Endothelial cell of umbilical vein (primary cell): ENCODE measurements around the gene ADCY5. TPM values are rescaled to one million over a fixed set of nuclear protein-coding genes. Genes with fewer than 3 reads are reported as not detected.

Source experiments
- BruUV-seq: library from RNA; stranded (reverse); fragments of 400-500 nt; replicated peaks from 2 replicates; lab custom pipeline; 2021; lab: Mats Ljungman, UMichigan
- CTCF ChIA-PET: fragments of 300-600, 350-600 bp; sonication (Branson Sonifier 250); formaldehyde crosslinking; loops from one replicate; lab custom pipeline; 2021; ENCODE audit warnings: antibody characterized with exemption, inconsistent platforms; lab: Charles Lee
- POLR2A ChIA-PET: fragments of 300-600, 350-600 bp; sonication (Branson Sonifier 250); formaldehyde crosslinking; loops from one replicate; lab custom pipeline; 2021; ENCODE audit warnings: antibody characterized with exemption, inconsistent platforms; lab: Charles Lee
- DNase-seq: peaks from one replicate; pipeline ENCODE4 v3.0.0-alpha.2; 2011; ENCODE audit warnings: low read depth, low spot score
- FAIRE-seq: peaks from 2 replicates; lab custom pipeline; 2011; peaks lifted over from hg19 to GRCh38; lab: Jason Lieb, UNC
- H2AFZ ChIP-seq: 2 replicates; pipeline ENCODE4 v1.6.0; 2012; ENCODE audit warnings: low read depth, low read length, control low read depth, inconsistent platforms
- H3K27ac ChIP-seq: 2 replicates; pipeline ENCODE4 v1.5.1; 2011; ENCODE audit warnings: low read depth, mild to moderate bottlenecking, control low read depth, low read length, moderate library complexity; ENCODE audit not compliant: insufficient read depth
- H3K27me3 ChIP-seq, 2 experiments: 2 replicates each; pipeline versions ENCODE4 v1.6.0 to v1.6.1; 2011; ENCODE audit warnings: low read length in 2 of 2, mixed read lengths in 1 of 2; ENCODE audit not compliant: control insufficient read depth in 2 of 2, insufficient read depth in 2 of 2
- H3K36me3 ChIP-seq, 2 experiments: 2 replicates in 1 of 2; 3 replicates in 1 of 2; pipeline ENCODE4 v1.5.1; 2011; ENCODE audit warnings: low read length in 2 of 2, mild to moderate bottlenecking in 1 of 2, moderate library complexity in 1 of 2; ENCODE audit not compliant: control insufficient read depth in 2 of 2, insufficient read depth in 2 of 2; ENCODE audit errors: extremely low read depth in 1 of 2
- H3K4me1 ChIP-seq: 3 replicates; pipeline ENCODE4 v1.5.1; 2011; ENCODE audit warnings: mild to moderate bottlenecking, low read length; ENCODE audit not compliant: control insufficient read depth, insufficient read depth; ENCODE audit errors: extremely low read depth
- H3K4me2 ChIP-seq: 2 replicates; pipeline ENCODE4 v1.6.1; 2011; ENCODE audit warnings: low read length, control low read depth, mixed read lengths; ENCODE audit not compliant: insufficient read depth
- H3K4me3 ChIP-seq, 3 experiments: fragments of 200-600 bp in 1 of 3; sonication (generic), shearing (Covaris generic) in 1 of 3; replicated peaks in 1 of 3; 2 replicates each; pipeline ENCODE4 v1.5.1; 2011 to 2016; ENCODE audit warnings: control low read depth in 3 of 3, low read length in 3 of 3, mild to moderate bottlenecking in 2 of 3, inconsistent platforms in 1 of 3, low read depth in 1 of 3, moderate library complexity in 1 of 3; ENCODE audit not compliant: insufficient read depth in 1 of 3
- H3K79me2 ChIP-seq: 2 replicates; pipeline ENCODE4 v1.6.0; 2012; ENCODE audit warnings: low read length, inconsistent platforms; ENCODE audit not compliant: control insufficient read depth, insufficient read depth
- H3K9ac ChIP-seq: replicated peaks from 2 replicates; pipeline ENCODE3; 2011; ENCODE audit warnings: low read length, control low read depth; ENCODE audit not compliant: insufficient read depth; ENCODE audit errors: extremely low read depth
- H3K9me1 ChIP-seq: replicated peaks from 3 replicates; pipeline ENCODE4 v1.6.0; 2011; ENCODE audit warnings: mild to moderate bottlenecking, low read length; ENCODE audit not compliant: control insufficient read depth, insufficient read depth; ENCODE audit errors: extremely low read depth
- H3K9me3 ChIP-seq: replicated peaks from 2 replicates; pipeline ENCODE4 v1.5.1; 2012; ENCODE audit warnings: low read length, inconsistent platforms; ENCODE audit not compliant: control insufficient read depth, insufficient read depth
- H4K20me1 ChIP-seq: replicated peaks from 2 replicates; pipeline ENCODE3; 2011; ENCODE audit warnings: mild to moderate bottlenecking, low read length; ENCODE audit not compliant: control insufficient read depth, insufficient read depth; ENCODE audit errors: extremely low read depth
- CTCF ChIP-seq, 2 donors: IDR thresholded peaks; 1 replicate in 1 of 2; 2 replicates in 1 of 2; pipeline ENCODE4 v1.5.1; 2011; ENCODE audit warnings: low read length in 2 of 2, mild to moderate bottlenecking in 2 of 2, moderate library complexity in 2 of 2, control low read depth in 1 of 2, inconsistent platforms in 1 of 2, low read depth in 1 of 2; ENCODE audit not compliant: insufficient read depth in 1 of 2; ENCODE audit errors: extremely low read depth in 1 of 2
- EZH2 ChIP-seq: IDR thresholded peaks from 2 replicates; pipeline ENCODE4 v1.6.1; 2012; ENCODE audit warnings: borderline replicate concordance, low read depth, mild to moderate bottlenecking, moderate library complexity, low read length, inconsistent platforms; ENCODE audit not compliant: severe bottlenecking
- FOS ChIP-seq: IDR thresholded peaks from 2 replicates; pipeline ENCODE4 v1.6.1; 2011; ENCODE audit warnings: mild to moderate bottlenecking, low read length, moderate library complexity, borderline replicate concordance; ENCODE audit not compliant: insufficient read depth
- GATA2 ChIP-seq: IDR thresholded peaks from 2 replicates; pipeline ENCODE4 v1.7.0; 2011; ENCODE audit warnings: low read depth, mild to moderate bottlenecking, moderate library complexity, mixed read lengths, low read length; ENCODE audit not compliant: insufficient read length, insufficient read depth
- JUN ChIP-seq: IDR thresholded peaks from 2 replicates; pipeline ENCODE4 v1.6.1; 2011; ENCODE audit warnings: borderline replicate concordance, low read depth; ENCODE audit not compliant: insufficient read length, insufficient read depth
- MAX ChIP-seq: IDR thresholded peaks from 2 replicates; pipeline ENCODE4 v1.6.1; 2011; ENCODE audit not compliant: insufficient read depth, insufficient read length
- MYC ChIP-seq: IDR thresholded peaks from one replicate; pipeline ENCODE4 v1.6.1; 2011; ENCODE audit warnings: mild to moderate bottlenecking, low read depth, low read length
- POLR2A ChIP-seq: IDR thresholded peaks from 2 replicates; pipeline ENCODE4 v1.6.1; 2012; ENCODE audit warnings: low read depth, mild to moderate bottlenecking, control low read depth, low read length
- POLR2AphosphoS5 ChIP-seq: IDR thresholded peaks from 2 replicates; pipeline ENCODE4 v1.6.1; 2012; ENCODE audit warnings: low read depth, mild to moderate bottlenecking, control low read depth, low read length, moderate library complexity; ENCODE audit not compliant: insufficient read depth
- dilution Hi-C: fragments of 300-500 bp; cut with MboI; formaldehyde crosslinking; loops from one replicate; pipeline ENCODE4 v1.15.0; 2019; ENCODE audit warnings: low sequenced_read_pairs; ENCODE audit not compliant: extremely low pct_ligation_motif_present
- intact Hi-C: fragments of 100-400 bp; cut with micrococcal nuclease; formaldehyde crosslinking; loops from one replicate; pipeline ENCODE4 v1.10.0; 2022
- polyA plus RNA-seq, 4 experiments: library from polyadenylated mRNA; depleted of rRNA in 3 of 4; stranded (reverse) in 3 of 4; unstranded in 1 of 4; fragments of >200 nt; gene quantifications; 2 replicates each; pipeline versions ENCODE4 v1.2.1 to v1.2.3, GENCODE V29; 2011 to 2012; ENCODE audit warnings: missing spikeins in 1 of 4
- total RNA-seq: library from RNA; stranded (reverse); gene quantifications from 2 replicates; pipeline ENCODE4 v1.2.3, GENCODE V29; 2021

The ADCY5 gene
- total and polyA plus RNA-seq, 2 donors (not counting 3 experiments of a cell fraction or from before 2014, with no cell fraction given), result 0.01 TPM; not detected in 1

GRCh38 chr3:123295171-123295900 is 153.6 kb downstream of the ADCY5 start:
- intact Hi-C loops, result no loop called here
- CTCF ChIA-PET, result interaction anchor here (1.2 kb wide), 1 partner anchor 9 kb away, joined by 3 read pairs; no protein-coding TSS in a partner anchor
- Histone ChIP-seq H3K9me1 (no peaks in the 10 kb centered on the region), H3K4me1 (no peaks in the 10 kb centered on the region), H2AFZ (no peak overlapping the region), H3K79me2 (no peaks in the 10 kb centered on the region), H3K4me2 (no peak overlapping the region), H3K27me3 (no peaks in the 10 kb centered on the region), H3K9ac (no peak overlapping the region), H3K9me3 (no peaks in the 10 kb centered on the region), H3K36me3 (no peaks in the 10 kb centered on the region), H4K20me1 (no peaks in the 10 kb centered on the region), H3K4me3 (no peak overlapping the region), H3K27ac (no peak overlapping the region)
- POLR2A ChIA-PET, result no interaction called here
- TF ChIP-seq GATA2 (no peak), JUN (no peak), CTCF (IDR thresholded peaks at IDR 0.05; ENCODE audit: extremely low read depth in 1 of 2, insufficient read depth in 1 of 2, low read depth in 1 of 2, low read length in 2 of 2) (no peak), MYC (no peak), POLR2A (no peak), MAX (no peak), EZH2 (no peak), POLR2AphosphoS5 (no peak), FOS (no peak)
- no peak for DNase-seq
- dilution Hi-C loops, result no loop called here
- no peak for FAIRE-seq
- BruUV-seq, result no TSS peak
